ENCODE results near the gene GMPPB.

- TF ChIP-seq CTCF (conservative IDR thresholded peaks at IDR 0.05 in 1 of 2, IDR thresholded peaks at IDR 0.05 in 1 of 2; ENCODE audit: extremely low read depth in 1 of 2, insufficient read depth in 1 of 2, low read depth in 1 of 2, low read length in 2 of 2) = no peak
- no peak for TF ChIP-seq EZH2 (IDR thresholded peaks at IDR 0.05; ENCODE audit: borderline replicate concordance, low read length)
Measured at GRCh38 chr3:49754536-49754935, 30.8 kb upstream of the GMPPB start.
